Effector CD8-positive, alpha-beta T cell (primary cell): ENCODE data around the gene POU3F1.

ENCODE experiments used
- DNase-seq: peaks from one replicate; lab custom pipeline; 2025; lab: John Stamatoyannopoulos, UW

POU3F1 gene

DNA sequence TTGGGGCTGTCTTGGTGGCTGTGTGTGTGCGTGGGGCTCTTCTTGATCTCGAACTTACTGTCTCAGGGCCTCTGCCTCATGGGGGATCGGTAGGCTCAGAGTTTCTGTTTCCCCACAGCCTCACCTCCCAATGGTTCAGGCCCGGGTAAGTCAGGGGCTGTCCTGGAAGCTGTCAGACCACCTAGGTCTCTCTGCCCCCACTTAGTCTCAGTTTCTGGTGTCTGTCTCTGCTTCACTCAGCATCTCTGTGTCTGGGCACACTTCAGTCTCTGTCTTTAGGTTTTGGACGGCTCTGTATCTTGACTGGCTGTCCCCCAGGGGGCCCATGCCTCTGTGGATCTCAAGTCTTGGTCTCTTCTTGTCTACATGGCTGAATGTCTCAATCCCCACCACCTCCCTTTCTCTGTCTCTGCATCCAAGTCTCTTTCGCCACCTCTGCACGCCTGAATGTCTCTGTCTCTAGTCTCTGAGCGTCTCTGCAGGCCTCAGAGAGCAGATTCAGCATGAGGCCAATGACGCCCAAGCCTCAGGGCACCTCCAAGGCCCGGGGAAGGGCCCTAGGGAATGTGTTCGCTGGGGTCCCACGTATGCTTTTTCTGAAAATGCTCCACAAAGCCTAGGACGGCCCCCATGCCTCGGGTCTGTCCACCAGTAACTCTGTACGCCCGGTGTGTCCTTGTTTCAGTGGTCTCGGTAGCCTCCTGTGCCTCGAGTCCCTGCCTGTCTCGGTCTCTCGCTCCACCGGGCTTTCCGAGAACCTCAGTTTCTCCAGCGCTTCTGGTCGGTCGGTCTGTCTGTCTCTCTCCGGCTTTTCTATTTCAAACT, 42.1 kb downstream of the POU3F1 start:
- no peak for DNase-seq

DNA sequence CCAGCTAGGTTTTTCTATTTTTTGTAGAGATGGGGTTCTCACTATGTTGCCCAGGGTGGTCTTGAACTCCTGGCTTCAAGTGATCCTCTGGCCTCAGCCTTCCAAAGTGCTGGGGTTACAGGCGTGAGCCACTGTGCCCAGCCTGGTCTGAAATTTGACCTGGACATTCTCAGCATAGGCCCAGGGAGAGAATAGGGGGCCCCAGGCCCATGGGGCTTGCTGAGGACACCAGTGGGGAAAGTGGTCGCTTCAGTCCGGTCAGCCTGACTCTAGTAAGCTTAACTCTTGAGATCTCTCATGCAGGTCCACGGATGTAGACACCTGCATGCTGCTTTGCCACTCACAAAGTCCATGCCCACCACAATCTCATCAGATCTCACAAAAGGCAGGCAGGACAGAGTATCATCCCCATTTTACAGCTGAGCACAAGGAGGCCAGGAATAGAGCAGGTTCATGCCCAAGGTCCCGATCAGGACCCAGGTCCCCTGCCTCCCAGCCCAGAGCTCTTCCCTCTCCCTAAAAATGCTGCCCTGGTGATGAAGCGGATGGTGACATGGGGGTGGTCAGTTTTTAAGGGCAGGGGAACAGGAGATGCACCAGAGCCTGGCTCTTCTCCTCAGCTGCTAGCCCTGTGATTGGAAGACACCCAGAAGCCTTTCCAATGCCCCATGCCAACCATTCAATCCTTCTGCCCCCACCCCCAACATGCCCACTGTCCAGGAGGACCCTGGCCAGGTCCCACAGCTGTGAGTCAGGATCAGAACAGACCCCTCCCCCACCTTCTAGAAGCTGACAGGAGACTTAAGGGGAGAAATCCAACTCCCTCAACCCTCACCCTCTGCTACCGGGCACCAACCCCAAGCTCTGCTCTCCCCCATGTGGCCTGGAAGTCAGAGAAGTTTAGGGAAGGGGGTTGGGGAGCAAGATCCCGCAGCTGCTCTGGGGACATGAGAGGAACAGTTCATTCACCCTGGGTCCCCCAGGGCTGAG, 43.0 kb downstream of the POU3F1 start:
- DNase-seq, result no peak

DNA sequence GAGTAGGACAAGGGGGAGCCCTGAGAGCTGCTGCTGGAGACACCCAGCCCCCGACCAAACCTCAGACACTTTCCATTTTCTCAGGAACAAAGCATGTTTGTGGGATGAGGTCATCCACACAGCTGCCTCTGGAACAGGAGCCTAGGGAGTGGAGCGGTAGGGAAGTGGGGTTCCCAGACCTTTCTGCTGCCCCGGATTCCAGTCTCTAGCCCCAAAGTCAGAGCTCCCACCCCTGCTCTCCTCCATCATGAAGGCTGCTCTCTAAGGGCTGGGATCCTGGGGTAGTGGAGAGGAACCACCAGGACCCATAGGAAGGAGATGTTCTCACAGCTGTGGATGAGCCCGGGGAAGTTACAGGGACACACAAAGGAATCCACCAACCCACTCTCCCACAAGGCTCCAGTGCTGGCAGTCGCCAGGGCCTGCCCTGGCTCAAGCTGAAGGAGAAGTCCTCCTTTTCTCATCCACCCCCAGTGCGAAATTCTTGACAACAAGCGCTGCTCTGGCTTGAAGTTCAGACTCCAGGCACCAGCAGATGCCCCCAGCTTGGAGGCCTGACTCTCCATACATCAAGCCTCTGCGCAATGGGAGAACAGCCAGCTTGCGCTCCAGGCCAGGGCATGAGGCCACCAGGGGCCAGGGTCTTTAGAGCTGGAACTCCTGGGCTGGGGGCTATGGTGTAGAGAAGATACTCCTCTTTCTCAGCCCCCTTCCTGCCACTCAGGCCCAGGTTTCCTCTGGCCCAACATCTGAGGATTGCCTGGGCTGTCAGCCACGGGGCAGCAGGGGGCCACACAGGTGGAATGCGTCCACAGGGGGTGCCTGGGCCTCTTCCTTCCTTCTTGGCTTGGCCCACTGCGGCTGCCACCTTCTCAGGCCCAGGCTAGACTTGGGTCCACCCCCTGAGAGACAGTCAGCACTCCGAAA, 45.8 kb downstream of the POU3F1 start:
- DNase-seq, result no peak

DNA sequence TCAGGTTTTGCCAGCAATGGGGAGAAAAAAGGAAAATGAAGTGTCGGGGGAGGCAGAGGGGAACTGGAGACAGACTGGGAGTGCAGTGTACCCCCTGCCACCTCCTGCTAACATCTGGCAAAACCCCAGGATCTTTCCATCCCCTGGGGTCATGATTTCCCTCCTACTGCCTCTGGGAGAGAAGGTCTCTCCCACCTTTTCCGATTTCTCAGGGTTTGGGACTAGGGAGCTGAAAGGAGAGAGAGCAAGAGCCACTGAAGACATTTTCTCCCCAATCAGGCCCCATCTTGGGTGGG, 46.4 kb downstream of the POU3F1 start:
- DNase-seq, result no peak

DNA sequence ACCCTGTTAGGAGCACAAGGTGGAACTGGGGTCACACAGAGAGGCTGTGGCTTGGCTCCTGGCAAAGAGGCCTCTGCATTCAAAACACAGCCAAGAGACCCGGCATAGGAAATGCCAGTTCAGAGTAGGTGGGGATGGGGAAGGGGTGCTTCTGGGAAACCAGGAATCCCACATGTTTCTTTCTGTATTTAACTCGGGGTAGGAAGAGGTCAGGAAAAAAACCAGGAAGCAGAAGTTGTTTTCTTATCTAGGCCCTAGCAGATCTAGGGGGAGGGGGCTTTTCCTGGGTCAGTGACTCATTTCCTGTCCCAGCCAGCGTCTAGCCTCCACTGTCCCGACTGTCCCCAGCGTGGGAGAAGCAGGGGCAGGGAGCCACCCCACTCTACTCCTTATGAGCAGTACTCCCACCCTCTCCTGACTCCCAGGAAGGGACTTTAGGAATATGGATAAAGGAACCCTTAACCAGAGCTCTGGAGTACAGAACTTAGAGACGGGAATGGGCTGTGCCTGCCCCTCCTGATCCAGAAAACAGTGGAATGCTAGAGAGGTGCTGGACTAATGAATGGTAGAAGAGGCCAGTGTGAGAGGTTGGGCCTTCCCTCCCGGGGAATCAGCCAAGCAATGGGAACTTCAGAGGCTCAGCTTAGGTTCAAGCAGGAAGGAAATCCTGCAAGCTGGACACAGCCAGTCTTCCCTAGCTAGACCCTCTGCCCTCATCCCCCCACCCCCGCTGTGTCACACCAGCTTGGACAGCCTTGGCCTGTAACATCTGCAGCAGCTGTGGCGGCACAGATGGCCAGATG, 47.0 kb downstream of the POU3F1 start:
- DNase-seq, result no peak

DNA sequence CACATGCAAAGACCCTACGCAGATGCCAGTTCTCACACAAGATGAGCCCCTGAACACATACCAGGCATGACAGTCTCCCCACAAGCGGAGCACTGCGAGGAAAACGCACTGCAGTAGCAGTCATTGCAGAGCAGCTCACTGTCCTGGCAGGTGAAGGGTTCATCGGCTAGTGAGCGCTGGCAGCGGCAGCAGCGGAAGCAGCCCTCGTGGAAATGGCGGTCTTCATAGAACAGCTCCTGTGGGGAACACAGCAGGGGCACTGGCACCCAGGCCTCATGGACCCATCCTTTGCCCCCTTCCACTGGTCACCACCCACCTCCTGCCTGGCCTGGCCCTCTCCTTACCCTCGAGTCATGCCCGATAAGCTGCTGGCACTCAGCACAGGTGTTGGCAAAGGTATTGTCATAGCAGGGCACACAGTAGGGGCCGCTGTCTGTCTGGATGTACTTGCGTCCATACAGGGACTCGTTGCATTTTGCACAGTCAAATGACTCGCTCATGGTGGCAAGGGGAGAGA, 47.6 kb downstream of the POU3F1 start:
- DNase-seq, result no peak

DNA sequence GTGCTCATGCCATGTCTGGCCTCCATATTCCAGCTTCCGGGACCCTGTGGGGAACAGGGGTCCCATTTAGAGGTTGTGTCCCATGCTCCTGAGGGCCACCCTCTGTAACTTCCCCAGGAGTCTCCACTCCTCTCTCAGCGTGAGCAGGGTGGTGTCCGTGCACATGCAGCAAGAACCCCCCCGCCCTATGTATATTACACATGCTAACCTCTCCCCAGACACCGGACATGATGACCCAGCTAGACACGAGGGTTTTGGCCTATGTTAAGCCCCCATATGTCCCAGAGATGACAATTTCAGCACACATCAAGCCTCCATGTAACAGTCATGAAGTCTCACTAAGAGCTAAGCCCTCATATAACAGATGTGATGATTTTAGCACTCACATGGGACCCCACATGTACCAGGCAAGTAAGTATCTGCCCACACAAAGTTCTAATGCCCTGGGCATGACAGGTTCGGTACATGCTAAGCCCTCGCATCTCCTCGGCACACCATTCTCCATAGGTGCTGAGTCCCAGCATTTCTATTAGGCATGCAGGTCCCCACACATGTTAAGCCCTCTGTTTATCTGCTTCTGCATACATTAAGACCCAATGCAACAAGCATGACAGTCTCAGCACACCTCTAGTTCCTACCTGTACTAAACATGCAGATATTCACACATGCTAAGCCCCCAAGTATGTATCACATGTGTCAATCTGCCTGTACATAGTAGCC, 48.3 kb downstream of the POU3F1 start:
- no peak for DNase-seq

DNA sequence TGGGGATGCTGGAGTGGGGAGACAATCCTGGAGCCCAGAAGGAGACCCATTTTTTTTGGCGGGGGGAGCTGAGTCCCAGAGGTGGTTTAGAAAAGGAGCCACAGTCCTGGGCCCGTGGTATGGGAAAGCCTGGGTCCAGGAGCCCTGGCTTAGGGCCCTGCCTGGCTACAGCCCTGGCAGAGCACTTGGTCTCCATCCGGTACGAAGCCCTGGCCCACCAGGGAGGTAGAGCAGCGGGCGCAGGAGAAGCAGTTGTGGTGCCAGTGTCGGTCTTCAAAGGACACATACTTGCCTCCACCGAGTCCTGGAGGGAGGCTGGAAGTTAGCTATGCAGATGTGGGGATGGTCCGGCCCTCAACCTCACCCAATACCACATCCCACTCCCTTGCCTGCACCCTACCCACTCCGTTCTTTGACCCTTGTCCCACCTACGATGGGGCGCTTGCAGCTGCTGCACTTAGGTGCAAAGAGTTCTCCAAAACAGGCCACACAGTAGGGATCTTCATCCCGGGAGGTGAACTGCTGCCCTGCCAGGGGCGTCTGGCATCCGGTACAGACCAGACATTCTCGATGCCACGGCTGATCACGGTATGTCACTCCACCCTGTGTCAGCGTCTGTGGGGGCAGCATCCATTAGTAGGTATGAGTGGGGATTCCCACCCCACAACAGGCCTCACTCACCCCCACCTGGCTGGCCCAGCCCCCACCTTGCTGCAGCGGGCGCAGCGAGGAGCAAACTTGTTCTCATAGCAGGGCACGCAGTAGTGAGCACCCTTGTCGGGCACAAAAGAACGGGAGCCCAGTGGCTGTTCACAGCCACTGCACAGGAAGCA, 49.1 kb downstream of the POU3F1 start:
- DNase-seq, result no peak

DNA sequence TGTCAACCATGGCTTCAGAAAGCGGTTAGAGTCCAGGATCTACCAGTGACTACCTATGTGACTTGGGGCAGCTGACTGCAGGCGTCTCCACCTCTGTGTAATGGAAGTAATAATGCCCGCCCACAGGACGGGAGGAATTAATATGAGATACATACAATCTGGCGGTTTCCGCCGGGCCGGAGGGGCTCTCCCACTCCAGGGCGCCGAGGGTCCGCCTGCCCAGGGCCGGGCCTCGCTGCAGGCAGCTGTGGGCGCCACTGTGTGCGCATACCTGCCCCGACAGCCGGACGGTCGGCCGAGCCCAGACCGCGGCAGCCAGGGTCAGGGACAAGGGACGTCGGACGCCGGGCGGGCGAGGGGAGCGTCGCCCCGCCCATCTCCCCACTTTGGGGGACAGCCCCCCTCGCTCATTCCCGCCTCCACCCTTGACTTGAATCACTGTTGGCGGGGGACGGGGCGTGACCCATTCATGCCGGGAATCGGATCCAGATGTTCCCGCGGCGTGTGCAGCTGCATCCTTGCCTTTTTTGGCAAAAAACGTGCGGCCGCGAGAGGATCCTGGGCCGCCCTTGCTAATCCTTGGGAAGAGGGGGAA, 50.7 kb downstream of the POU3F1 start:
- no peak for DNase-seq

DNA sequence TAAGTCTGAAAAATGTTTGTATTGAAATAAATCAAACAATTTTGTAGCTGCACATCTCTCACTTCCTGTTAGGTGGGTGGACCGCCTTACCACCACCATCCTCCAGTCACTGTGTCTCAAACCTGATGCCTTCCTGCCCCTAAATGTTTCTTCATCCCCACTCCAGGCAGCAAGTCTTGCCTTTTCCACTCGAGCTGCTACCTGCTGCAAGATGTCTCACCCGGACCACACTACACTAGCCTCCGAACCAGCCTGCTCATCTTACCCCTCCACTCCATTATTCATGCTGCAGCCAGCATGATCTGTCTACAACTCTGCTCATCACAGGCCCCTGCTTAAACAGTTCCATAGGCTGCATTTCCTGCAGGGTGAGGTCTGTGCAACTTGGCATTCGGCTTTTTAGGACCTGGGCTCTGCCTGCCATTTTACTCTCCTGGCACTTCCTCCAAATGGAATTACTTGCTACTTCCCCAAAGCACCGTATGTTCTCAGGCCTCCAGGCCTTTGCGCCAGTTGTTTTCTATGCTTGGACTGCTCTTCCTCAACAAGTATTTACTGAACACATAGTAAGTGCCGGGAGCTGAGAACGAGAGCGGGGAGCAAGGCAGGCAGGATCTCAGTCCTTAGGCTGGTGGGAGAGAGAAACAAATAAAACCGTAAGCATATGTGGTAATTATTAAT, 51.6 kb downstream of the POU3F1 start:
- no peak for DNase-seq
